Esophagus (tissue), 2 donors: ENCODE measurements around the gene PMP22. TPM values are rescaled to one million over a fixed set of nuclear protein-coding genes. Genes with fewer than 3 reads are reported as not detected.

ENCODE experiments used
- H3K27ac ChIP-seq, 2 donors: one replicate each; pipeline ENCODE4 v1.5.1; 2013; ENCODE audit warnings: low read depth in 2 of 2, mild to moderate bottlenecking in 2 of 2, inconsistent platforms in 1 of 2, low read length in 1 of 2, moderate library complexity in 1 of 2
- H3K27me3 ChIP-seq, 2 donors: one replicate each; pipeline ENCODE4 v1.6.1; 2013; ENCODE audit warnings: low read length in 2 of 2, control low read depth in 1 of 2, mild to moderate bottlenecking in 1 of 2; ENCODE audit not compliant: insufficient read depth in 2 of 2, control insufficient read depth in 1 of 2
- H3K36me3 ChIP-seq, 2 donors: one replicate each; pipeline ENCODE4 v1.6.1; 2013; ENCODE audit warnings: low read length in 1 of 2; ENCODE audit not compliant: control insufficient read depth in 2 of 2, insufficient read depth in 2 of 2
- H3K4me1 ChIP-seq, 2 donors: one replicate each; pipeline ENCODE4 v1.6.1; 2013; ENCODE audit warnings: low read length in 1 of 2; ENCODE audit not compliant: control insufficient read depth in 2 of 2, insufficient read depth in 2 of 2
- H3K4me3 ChIP-seq, 2 donors: one replicate each; pipeline ENCODE4 v1.5.1; 2013; ENCODE audit warnings: low read length in 2 of 2, mild to moderate bottlenecking in 2 of 2, low read depth in 1 of 2, moderate library complexity in 1 of 2
- H3K9me3 ChIP-seq, 2 donors: one replicate each; pipeline ENCODE4 v1.6.1; 2013; ENCODE audit warnings: mild to moderate bottlenecking in 2 of 2, low read depth in 1 of 2, low read length in 1 of 2, moderate library complexity in 1 of 2; ENCODE audit not compliant: control insufficient read depth in 2 of 2, insufficient read depth in 1 of 2
- WGBS, 2 donors: extraction: QIAGEN DNeasy Blood & Tissue Kit; methylation state at CpG; one replicate each; pipeline ENCODE4 v1.1.7; 2013; 5-methylcytosine and 5-hydroxymethylcytosine counted together
- polyA plus RNA-seq, 2 donors: library from polyadenylated mRNA; stranded (reverse); fragments of 200-250 nt; gene quantifications; one replicate each; pipeline ENCODE4 v1.2.3, GENCODE V29; 2013
- donor health status: healthy with polysubstance abuse.
- donor health status: Bipolar disorder and iron deficiency.

PMP22 gene
- polyA plus RNA-seq, 2 donors: 5.7 to 21.2 TPM

DNA sequence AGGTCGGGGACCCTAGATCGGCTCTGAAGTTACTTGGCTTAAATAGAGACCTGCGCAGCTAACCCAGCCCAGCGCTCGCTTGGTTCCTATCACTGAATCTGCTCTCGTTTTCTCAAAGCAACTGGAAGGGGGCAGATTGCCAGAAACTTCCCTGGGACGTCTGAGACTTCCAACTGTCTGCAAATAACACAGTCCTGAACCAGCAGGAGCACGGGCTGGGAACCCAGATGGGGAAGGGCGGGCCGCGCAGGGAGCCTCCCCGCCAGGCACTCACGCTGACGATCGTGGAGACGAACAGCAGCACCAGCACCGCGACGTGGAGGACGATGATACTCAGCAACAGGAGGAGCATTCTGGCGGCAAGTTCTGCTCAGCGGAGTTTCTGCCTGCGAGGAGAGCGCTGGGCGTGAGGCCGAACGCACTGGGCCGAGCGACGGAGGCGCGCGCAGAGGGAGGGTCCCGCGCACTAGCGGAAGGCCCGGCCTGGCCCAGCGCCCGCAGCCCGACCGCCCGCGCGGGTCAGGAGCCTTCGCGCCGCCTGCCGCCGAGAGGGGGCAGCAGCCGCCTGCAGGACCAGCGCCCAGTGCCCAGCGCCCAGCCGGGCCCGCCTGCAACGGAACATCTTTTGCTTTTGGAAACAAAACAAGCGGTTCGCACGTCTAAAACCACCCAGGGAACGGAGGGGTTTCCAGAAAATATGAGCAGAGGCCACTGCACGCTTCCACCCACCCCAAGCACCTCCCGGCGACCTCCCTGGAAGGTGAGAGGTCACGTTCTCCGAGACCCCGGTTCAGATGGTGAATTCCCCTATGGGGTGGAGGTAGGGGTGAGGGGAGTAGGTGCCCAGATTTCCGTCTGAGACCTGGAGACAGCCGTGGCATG lies 4.5 kb downstream of the PMP22 start:
- peaks cover 0 to 11% of the 10 kb centered on the region in 2 donors for H3K4me1 ChIP-seq
- 1% methylated on average over 54 to 67 of the region's 67 CpGs for WGBS, 2 donors

DNA sequence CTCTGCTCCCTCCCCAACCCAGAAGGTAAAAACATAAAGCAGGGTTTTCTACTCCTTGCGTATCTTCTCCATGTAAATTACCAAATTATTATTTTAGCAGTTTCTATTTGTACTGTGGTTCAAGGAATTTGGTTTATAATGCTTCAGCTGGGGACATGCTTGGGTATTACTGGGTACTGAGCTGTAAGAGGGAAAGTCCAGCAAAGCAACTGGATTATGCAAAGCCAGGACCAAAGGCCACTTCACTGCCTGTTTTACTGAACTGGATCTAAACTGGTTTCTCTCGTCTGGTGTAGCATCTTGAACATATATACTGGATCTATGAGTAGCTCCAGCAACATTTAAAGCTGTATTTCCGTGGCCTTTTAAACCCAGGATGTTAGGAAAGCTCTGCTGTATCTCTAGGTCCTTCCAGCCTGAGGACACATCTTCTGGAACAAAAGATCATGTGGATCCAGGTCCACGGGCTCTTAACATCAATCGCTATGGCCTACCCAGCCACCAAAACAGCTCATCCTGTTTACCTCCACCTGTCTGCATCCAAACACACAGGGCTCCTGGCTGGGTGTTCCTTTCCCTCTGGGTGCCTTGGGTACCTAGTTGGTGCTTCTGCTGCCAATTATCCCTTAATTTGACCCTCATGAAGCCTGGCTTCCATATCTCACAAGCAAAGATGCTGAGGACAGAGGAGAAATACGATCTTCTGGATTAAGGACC lies 7.2 kb downstream of the PMP22 start:
- 80 to 81% methylated on average over 6 of the region's 6 CpGs for WGBS, 2 donors
- no peak overlapping the region for H3K4me3 ChIP-seq
- peaks cover 0 to 8% of the 10 kb centered on the region in 2 donors for H3K4me1 ChIP-seq
- peaks cover 0 to 2% of the 10 kb centered on the region in 2 donors for H3K36me3 ChIP-seq
- peak overlapping the region in 1 of 2 donors; percentile 12 for H3K27ac ChIP-seq
- H3K9me3 ChIP-seq: no peaks in the 10 kb centered on the region
- no peaks in the 10 kb centered on the region for H3K27me3 ChIP-seq

More for the DNA sequence above, 4.5 kb downstream of the PMP22 start:
- Histone ChIP-seq H3K27me3 (peaks cover 0 to 3% of the 10 kb centered on the region in 2 donors), H3K9me3 (no peaks in the 10 kb centered on the region), H3K27ac (peak overlapping the region; percentile 93), H3K36me3 (peaks cover 0 to 2% of the 10 kb centered on the region in 2 donors), H3K4me3 (peak overlapping the region; percentile 40 to 62)

DNA sequence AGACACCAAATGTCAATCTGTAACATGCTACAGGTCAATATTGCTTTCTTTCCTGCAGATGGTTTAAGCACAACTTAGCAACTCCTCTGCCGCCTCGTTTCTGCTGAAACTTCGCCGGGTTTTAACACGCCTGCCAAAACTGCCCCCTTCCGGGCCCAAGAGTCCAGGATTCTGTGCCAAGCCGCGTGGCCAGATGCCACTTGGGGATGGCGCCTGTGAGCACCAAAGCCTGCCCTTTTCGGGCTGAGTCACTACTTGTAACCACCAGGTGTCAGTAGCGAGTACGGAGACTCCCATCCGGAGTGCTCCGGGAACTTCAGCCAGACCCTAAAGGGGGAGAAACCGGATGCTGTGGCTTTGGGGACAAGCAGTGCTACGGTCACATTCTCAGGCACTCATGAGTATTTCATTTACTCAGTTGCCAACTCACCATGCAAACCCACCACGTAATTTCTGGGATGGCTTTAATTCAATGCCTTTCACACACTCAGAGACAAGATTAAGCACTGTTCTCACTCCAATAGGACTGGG lies 7.8 kb downstream of the PMP22 start:
- Histone ChIP-seq H3K27ac (peak overlapping the region in 1 of 2 donors; percentile 12), H3K4me3 (no peak overlapping the region), H3K9me3 (no peaks in the 10 kb centered on the region), H3K36me3 (peaks cover 0 to 2% of the 10 kb centered on the region in 2 donors), H3K4me1 (peaks cover 0 to 6% of the 10 kb centered on the region in 2 donors), H3K27me3 (no peaks in the 10 kb centered on the region)
- 1 to 2% methylated on average over 17 of the region's 17 CpGs for WGBS, 2 donors

DNA sequence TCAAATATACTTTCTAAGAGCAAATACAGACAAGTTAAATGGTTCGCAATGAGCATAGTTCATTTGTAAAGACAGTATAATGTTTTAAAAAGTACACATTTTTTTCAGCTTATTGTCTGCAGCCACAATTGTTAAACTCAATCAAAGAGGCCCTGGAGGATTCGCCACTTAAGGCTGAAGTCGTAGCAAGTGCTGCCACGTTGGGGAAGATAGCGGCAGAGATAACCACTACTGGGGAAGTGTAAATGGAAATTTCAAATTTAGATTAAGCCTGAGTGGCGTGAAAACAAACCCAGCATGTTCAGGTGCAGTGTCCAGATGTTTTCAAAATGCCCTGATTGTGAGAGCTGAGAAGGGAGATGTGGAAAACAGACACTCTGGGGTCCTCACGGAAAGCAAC lies 8.4 kb downstream of the PMP22 start:
- H3K4me1 ChIP-seq: peaks cover 0 to 5% of the 10 kb centered on the region in 2 donors
- WGBS, 2 donors: 60 to 65% methylated on average over 7 of the region's 7 CpGs
- H3K27ac ChIP-seq: peak overlapping the region in 1 of 2 donors; percentile 2
- peaks cover 0 to 2% of the 10 kb centered on the region in 2 donors for H3K36me3 ChIP-seq
- H3K4me3 ChIP-seq: no peak overlapping the region
- H3K27me3 ChIP-seq: no peaks in the 10 kb centered on the region
- H3K9me3 ChIP-seq: no peaks in the 10 kb centered on the region

DNA sequence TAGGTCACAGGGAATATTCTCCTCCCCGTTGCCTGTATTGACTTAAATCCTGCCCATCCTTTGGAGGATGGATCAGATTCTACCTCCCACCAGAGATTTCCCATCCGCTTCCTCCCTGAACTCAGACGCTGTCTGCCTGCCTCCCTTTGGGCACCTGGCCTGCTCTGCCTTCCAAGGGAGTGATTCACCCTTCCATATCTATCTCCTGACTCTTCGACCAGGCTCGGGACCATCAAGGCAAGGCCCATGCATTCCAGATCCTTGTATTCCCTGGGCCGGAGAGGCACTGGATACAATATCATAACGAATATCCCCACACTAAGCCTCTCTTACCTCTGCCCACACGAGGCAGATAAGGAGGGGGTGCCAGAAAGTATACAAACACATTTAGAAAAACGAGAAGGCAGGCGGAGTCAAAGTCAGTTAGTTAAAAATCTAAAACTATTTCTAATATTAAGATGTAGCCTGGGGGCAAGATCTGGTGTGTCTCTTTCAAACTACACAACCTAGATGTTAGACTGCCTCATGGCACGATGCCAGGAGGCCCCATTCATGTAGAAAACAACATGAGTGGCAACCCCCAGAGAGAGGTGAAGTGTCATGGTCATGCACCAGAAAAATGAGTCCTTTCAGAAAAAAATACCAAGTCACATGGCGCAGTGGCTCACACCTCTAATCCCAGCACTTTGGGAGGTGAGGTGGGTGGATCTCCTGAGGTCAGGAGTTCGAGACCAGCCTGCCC lies 9.2 kb downstream of the PMP22 start:
- no peak overlapping the region for H3K4me3 ChIP-seq
- H3K27me3 ChIP-seq: no peaks in the 10 kb centered on the region
- H3K27ac ChIP-seq: no peak overlapping the region
- peaks cover 0 to 2% of the 10 kb centered on the region in 2 donors for H3K4me1 ChIP-seq
- no peaks in the 10 kb centered on the region for H3K9me3 ChIP-seq
- WGBS, 2 donors: 65 to 72% methylated on average over 13 of the region's 13 CpGs
- peaks cover 0 to 2% of the 10 kb centered on the region in 2 donors for H3K36me3 ChIP-seq

DNA sequence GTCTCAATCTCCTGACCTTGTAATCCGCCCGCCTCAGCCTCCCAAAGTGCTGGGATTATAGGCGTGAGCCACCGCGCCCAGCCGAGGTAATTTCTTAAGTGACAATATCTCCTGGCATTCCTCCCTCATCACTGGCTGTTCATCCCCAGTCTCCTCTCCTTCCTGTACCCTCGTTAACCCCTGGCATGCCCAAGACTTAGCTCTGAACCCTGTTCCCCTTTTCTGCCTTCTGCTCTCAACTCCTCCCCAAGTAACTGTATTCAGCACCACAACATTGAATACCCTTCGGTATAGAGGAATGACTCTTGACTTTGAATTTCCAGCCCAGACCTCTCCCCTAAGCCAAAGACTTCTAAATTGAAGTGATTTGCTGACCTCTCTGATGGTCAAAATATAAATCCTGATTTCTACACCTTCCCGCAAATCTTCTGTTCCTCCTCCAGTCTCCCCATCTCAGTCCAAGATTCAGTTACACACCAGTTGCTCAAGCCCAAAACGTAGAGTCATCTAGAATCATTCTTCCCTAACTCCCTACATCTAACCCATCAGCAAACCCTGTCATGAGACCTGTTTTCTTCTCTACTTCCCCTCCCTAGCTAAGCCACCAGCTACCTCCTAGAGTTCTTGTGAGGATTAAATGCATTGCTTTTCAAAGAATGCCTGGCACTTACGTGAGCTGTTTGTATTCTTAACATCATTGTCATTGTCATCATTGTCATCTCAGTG lies 14.8 kb downstream of the PMP22 start:
- 83 to 84% methylated on average over 10 to 11 of the region's 11 CpGs for WGBS, 2 donors
- Histone ChIP-seq H3K27ac (no peak overlapping the region), H3K4me3 (no peak overlapping the region), H3K27me3 (no peaks in the 10 kb centered on the region), H3K9me3 (no peaks in the 10 kb centered on the region), H3K36me3 (no peaks in the 10 kb centered on the region), H3K4me1 (peaks cover 0 to 4% of the 10 kb centered on the region in 2 donors)

DNA sequence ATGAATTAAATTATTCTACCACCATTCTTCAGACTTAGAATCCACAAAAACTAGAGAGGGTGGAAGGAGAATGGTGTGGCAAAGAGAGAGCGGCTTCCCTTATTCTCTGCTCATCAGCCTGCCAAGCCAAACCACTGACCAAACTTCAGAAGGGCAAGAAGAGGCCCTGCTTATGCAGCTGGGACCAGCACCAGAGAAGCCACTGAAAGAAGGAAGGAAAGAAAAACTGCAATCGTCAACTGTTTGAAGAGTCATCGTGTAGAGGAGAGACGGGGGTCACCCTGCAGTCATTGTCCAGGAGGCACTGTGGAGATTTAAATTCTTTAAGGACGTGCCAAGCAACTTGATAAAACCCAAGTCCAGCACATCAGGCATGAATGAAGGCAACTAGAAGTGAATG lies 15.6 kb downstream of the PMP22 start:
- Histone ChIP-seq H3K4me1 (peaks cover 0 to 4% of the 10 kb centered on the region in 2 donors), H3K27me3 (no peaks in the 10 kb centered on the region), H3K4me3 (no peak overlapping the region), H3K27ac (no peak overlapping the region), H3K9me3 (no peaks in the 10 kb centered on the region), H3K36me3 (no peaks in the 10 kb centered on the region)
- WGBS, 2 donors: 64 to 73% methylated on average over 5 of the region's 5 CpGs

DNA sequence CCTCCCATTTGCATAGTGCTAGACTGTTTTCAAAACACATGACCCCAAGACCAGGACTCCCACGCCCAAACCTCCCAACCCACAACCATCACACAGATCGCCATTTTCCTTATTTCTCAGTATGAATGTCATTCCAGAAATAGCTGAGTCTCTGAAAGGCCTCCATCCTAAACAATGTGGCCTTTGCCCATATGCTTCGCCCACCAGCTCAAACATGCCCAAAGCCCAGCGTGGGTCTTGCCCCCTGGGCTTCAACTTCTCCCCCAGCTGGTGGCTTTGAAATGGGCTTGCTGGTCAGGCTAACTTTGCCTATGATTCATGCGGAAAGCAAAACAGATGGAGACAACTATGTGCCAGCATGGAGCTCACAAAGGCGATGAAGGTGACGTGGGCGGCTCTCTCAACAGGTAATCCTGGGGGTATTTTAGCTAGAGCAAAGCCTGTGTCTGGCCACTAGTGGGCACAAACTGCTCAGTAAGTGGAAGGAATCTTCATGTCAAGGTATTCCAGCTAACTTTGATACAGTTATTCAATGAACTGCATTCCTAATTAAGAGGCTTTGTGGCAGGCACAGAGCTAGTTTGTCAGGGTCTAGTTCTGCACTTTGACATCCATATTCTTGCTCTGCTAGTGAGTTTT lies 17.1 kb downstream of the PMP22 start:
- H3K27ac ChIP-seq: no peak overlapping the region
- H3K9me3 ChIP-seq: no peaks in the 10 kb centered on the region
- H3K4me3 ChIP-seq: no peak overlapping the region
- H3K27me3 ChIP-seq: no peaks in the 10 kb centered on the region
- peaks cover 0 to 4% of the 10 kb centered on the region in 2 donors for H3K4me1 ChIP-seq
- H3K36me3 ChIP-seq: no peaks in the 10 kb centered on the region
- WGBS, 2 donors: 86 to 87% methylated on average over 8 of the region's 8 CpGs
